ENCODE measurements around the gene RBL1. TPM values are rescaled to one million over a fixed set of nuclear protein-coding genes. Genes with fewer than 3 reads are reported as not detected.
"Not testable (repeated sequence)": the region's sequence is repeated elsewhere in the genome, so short reads cannot be mapped to it uniquely, and the experiment has no call there.

The RBL1 gene
- total and polyA plus RNA-seq, 4 donors = 1.4 to 9.5 (median 5.4) TPM

GRCh38 chr20:37072293-37073196 is 23.3 kb downstream of the RBL1 start:
- no peak overlapping the region for H3K4me3 ChIP-seq
- DNase-seq = no peak
- peaks cover 0 to 6% (median 4%) of the 10 kb centered on the region in 4 donors for H3K36me3 ChIP-seq (ENCODE audit: control insufficient read depth in 4 of 4, insufficient read depth in 4 of 4, low read length in 4 of 4)
- no peak for ATAC-seq (ENCODE audit: insufficient read depth, low FRiP score)
- H3K4me1 ChIP-seq (ENCODE audit: control insufficient read depth in 5 of 5, insufficient read depth in 5 of 5, low read length in 5 of 5) = no peaks in the 10 kb centered on the region
- H3K9ac ChIP-seq (ENCODE audit: insufficient read depth in 1 of 2, low read length in 2 of 2) = no peak overlapping the region
- H3K27ac ChIP-seq (ENCODE audit: low read depth in 1 of 2, low read length in 1 of 2) = no peak overlapping the region
- H3K9me3 ChIP-seq (ENCODE audit: control insufficient read depth in 4 of 4, insufficient read depth in 3 of 4, low read length in 3 of 4) = peaks cover 0 to 4% (median 0%) of the 10 kb centered on the region in 4 donors
- no peak for TF ChIP-seq CTCF (IDR thresholded peaks at IDR 0.05; ENCODE audit: control extremely low read depth, extremely low read depth)
- H3K27me3 ChIP-seq (ENCODE audit: control insufficient read depth in 3 of 3, insufficient read depth in 3 of 3, low read length in 2 of 3) = no peaks in the 10 kb centered on the region
- WGBS, 2 donors = 78 to 90% methylated on average over 17 of the region's 17 CpGs

- ATAC-seq (ENCODE audit: insufficient read depth, low FRiP score) (no peak), DNase-seq (no peak)
- Histone ChIP-seq H3K36me3 (ENCODE audit: control insufficient read depth in 4 of 4, insufficient read depth in 4 of 4, low read length in 4 of 4) (peaks cover 0 to 11% (median 5%) of the 10 kb centered on the region in 4 donors), H3K9me3 (ENCODE audit: control insufficient read depth in 4 of 4, insufficient read depth in 3 of 4, low read length in 3 of 4) (peaks cover 0 to 4% (median 0%) of the 10 kb centered on the region in 4 donors), H3K4me1 (ENCODE audit: control insufficient read depth in 5 of 5, insufficient read depth in 5 of 5, low read length in 5 of 5) (no peaks in the 10 kb centered on the region), H3K27ac (ENCODE audit: low read depth in 1 of 2, low read length in 1 of 2) (no peak overlapping the region), H3K9ac (ENCODE audit: insufficient read depth in 1 of 2, low read length in 2 of 2) (no peak overlapping the region), H3K27me3 (ENCODE audit: control insufficient read depth in 3 of 3, insufficient read depth in 3 of 3, low read length in 2 of 3) (no peaks in the 10 kb centered on the region), H3K4me3 (no peak overlapping the region)
- no peak for TF ChIP-seq CTCF (IDR thresholded peaks at IDR 0.05; ENCODE audit: control extremely low read depth, extremely low read depth)
- 72 to 75% methylated on average over 4 of the region's 4 CpGs for WGBS, 2 donors
Measured at GRCh38 chr20:37071481-37071911, 24.3 kb downstream of the RBL1 start.

- H3K27ac ChIP-seq (ENCODE audit: low read depth in 1 of 2, low read length in 1 of 2); H3K27me3 ChIP-seq (ENCODE audit: control insufficient read depth in 3 of 3, insufficient read depth in 3 of 3, low read length in 2 of 3); H3K4me3 ChIP-seq; ATAC-seq (ENCODE audit: insufficient read depth, low FRiP score); H3K9me3 ChIP-seq (ENCODE audit: control insufficient read depth in 4 of 4, insufficient read depth in 3 of 4, low read length in 3 of 4); DNase-seq; H3K4me1 ChIP-seq (ENCODE audit: control insufficient read depth in 5 of 5, insufficient read depth in 5 of 5, low read length in 5 of 5); H3K9ac ChIP-seq (ENCODE audit: insufficient read depth in 1 of 2, low read length in 2 of 2): not testable (repeated sequence)
- H3K36me3 ChIP-seq (ENCODE audit: control insufficient read depth in 4 of 4, insufficient read depth in 4 of 4, low read length in 4 of 4) = peaks cover 0 to 12% (median 6%) of the 10 kb centered on the region in 4 donors
- WGBS, 2 donors = 89 to 98% methylated on average over 3 to 18 of the region's 25 CpGs
Measured at GRCh38 chr20:37069563-37069962, 26.2 kb downstream of the RBL1 start.

GRCh38 chr20:37066168-37066567 is 29.6 kb downstream of the RBL1 start:
- Histone ChIP-seq H3K9ac (ENCODE audit: insufficient read depth in 1 of 2, low read length in 2 of 2) (no peak overlapping the region), H3K4me1 (ENCODE audit: control insufficient read depth in 5 of 5, insufficient read depth in 5 of 5, low read length in 5 of 5) (no peaks in the 10 kb centered on the region), H3K9me3 (ENCODE audit: control insufficient read depth in 4 of 4, insufficient read depth in 3 of 4, low read length in 3 of 4) (no peaks in the 10 kb centered on the region), H3K27me3 (ENCODE audit: control insufficient read depth in 3 of 3, insufficient read depth in 3 of 3, low read length in 2 of 3) (no peaks in the 10 kb centered on the region), H3K4me3 (no peak overlapping the region), H3K36me3 (ENCODE audit: control insufficient read depth in 4 of 4, insufficient read depth in 4 of 4, low read length in 4 of 4) (peaks cover 3 to 13% (median 6%) of the 10 kb centered on the region in 4 donors), H3K27ac (ENCODE audit: low read depth in 1 of 2, low read length in 1 of 2) (no peak overlapping the region)
- DNase-seq = no peak
- no peak for ATAC-seq (ENCODE audit: insufficient read depth, low FRiP score)
- WGBS, 2 donors = 95 to 96% methylated on average over 2 of the region's 2 CpGs
- no peak for TF ChIP-seq CTCF (IDR thresholded peaks at IDR 0.05; ENCODE audit: control extremely low read depth, extremely low read depth)
